Hindlimb muscle (tissue), 1 donor: Measurements from ENCODE around the gene TMEM242. TPM values are rescaled to one million over a fixed set of nuclear protein-coding genes. Genes with fewer than 3 reads are reported as not detected.

Experiments
- DNase-seq: peaks from one replicate; pipeline ENCODE4 v3.0.0-alpha.2; 2013
- polyA plus RNA-seq: library from polyadenylated mRNA; unstranded; fragments of 120-200 nt; gene quantifications from one replicate; pipeline ENCODE4 v1.2.1, GENCODE V29; 2013; ENCODE audit not compliant: insufficient read length

Gene TMEM242
- polyA plus RNA-seq, 1 donor: 10.0 TPM

DNA sequence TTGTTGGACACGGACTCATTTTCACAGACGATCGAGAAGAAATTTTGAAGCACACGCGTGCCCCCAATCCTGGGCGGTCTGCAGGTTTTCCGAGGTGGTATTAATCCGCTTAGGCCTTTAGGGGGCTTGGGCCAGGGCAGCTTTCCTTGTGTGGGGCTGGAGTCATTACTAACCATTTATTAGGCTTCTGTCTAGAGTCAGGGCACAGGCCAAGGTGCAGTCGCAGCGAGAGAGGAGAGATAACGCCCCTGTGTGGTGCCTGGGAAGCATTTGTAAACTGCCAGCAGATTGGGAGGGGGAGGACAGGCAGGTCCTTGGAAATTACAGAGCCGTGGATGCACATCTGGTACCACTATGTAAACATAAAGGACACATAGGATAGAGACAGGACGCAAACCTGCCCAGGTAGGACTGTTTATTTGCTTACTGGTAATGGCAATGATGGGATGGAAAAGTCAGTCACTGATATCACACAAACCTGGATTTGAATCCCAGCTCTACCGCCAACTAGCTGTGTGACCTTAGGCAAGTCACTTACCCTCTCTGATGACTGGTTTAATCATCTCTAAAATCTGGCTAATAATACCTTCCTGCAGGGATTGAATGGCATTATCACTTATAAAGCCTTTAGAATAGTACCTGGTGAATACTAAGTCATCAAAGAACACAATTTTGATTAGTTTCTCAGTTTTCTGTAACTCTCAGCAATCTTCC, 76.4 kb downstream of the TMEM242 start:
- no peak for DNase-seq

DNA sequence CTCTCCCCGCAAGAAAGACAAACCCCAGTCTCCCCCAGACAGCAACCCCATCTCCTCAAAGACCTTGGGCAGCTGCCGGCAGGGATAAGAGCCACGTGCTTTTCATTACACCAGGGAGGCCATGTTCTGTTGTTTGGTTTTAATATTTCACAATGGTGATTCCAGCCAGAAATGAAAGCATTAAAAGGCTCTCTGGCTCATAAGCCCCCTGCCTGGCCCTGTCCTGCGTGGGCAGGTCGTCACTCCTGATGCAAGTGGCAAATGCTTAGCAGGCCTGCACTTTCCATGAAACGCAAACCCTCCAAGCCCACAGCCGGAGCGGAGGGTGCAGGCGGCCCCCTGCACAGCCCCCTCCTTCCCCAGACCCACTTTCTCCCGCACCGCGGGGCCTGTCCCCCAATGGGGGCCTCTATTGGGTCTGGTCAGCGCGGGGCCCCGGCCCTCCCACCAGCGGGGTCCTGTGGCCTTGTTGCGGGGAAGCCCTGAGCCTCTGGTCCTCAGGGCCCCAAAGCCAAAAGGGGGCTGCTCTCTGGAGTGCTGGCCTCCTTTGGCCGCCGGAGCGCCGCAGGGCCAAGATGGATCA, 77.2 kb downstream of the TMEM242 start:
- no peak for DNase-seq

DNA sequence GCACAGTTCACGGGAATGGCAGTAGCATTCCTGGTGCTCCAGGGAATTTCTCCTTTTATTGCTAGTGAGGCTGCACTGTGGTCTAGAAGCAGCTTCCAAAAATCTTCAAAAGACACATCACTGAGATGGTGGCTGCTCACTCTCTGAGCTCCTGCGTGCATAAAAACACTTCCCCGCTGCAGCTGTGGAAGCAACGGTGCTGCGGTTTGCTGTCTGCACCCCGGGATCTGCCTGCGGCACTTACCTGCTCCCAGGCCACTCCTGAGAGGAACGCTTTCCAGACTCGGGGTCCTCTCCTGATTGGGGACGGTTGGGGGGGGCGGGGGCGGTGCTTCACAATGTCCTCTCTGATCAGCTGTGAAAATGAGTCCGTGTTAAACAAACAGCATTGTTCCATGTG, 77.9 kb downstream of the TMEM242 start:
- DNase-seq: no peak

DNA sequence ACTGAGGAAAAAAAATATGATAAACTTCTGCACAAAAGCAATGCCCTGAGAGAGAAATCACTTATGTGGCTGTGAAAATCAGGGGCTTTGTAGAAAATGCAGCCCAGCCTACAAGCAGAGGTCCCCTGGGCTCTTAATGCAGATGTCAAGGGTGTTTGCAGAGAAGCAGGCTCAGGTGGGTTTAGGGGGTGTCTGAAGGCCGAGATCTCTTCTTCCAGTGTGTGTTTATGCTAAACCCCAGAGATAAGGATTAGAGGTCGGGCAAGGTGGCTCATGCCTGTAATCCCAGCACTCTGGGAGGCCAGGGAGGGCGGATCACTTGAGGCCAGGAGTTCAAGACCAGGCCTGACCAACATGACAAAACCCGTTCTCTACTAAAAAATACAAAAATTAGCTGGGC, 78.5 kb downstream of the TMEM242 start:
- DNase-seq: no peak

DNA sequence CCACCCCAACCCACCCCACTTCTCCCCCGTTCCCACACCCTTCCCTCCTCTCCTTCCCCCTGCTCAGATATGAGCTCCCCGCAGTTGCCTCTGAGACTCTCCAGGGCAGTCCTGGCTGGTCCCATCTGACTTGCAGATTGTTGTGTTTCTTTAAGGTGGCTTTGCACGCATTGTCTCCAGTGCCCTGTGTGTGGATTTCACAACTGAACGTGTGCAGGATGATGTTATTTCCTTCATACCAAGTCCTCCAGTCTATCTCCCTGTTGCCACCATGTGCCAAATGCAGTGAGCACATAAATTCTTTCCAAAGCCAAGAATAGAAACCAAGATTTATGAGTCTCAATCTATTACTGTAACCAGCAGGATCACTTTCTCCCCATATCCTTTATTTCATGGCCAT, 79.1 kb downstream of the TMEM242 start:
- no peak for DNase-seq

DNA sequence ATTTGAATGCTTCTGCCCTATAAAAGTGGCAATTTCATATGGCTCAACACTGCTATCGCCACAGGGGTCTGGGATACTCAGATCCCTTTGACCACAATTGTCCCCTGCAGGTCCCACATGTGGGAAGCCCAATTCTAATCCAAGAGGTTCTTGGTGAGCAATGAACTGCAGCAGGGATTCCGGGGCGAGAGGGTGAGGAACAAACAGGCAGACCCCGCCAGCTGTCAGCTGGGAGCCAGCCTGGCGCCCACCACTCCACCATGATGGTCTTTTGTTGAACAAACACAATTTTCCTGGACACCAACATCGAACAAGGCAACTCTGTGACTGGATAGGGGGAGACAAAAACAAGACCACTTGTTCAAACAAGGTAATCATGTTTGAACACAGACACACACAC, 80.5 kb downstream of the TMEM242 start:
- no peak for DNase-seq

DNA sequence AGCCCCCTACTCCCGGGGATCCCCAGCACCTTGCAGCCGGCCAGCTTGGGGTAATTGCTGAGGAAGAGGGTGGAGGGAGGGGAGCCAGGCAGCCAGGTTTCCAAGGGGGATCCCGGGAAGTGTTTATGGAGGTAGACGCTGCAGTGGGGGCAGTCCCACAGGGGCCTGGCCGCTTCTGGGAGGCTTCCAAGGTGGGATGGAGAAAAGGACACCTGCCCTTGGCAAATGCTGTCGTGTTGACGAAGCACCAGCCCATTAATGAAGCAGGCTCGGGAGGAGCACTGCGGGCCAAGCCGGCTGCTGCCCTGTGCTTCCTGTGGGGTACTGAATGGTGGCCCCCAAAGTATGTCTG, 82.4 kb downstream of the TMEM242 start:
- no peak for DNase-seq

DNA sequence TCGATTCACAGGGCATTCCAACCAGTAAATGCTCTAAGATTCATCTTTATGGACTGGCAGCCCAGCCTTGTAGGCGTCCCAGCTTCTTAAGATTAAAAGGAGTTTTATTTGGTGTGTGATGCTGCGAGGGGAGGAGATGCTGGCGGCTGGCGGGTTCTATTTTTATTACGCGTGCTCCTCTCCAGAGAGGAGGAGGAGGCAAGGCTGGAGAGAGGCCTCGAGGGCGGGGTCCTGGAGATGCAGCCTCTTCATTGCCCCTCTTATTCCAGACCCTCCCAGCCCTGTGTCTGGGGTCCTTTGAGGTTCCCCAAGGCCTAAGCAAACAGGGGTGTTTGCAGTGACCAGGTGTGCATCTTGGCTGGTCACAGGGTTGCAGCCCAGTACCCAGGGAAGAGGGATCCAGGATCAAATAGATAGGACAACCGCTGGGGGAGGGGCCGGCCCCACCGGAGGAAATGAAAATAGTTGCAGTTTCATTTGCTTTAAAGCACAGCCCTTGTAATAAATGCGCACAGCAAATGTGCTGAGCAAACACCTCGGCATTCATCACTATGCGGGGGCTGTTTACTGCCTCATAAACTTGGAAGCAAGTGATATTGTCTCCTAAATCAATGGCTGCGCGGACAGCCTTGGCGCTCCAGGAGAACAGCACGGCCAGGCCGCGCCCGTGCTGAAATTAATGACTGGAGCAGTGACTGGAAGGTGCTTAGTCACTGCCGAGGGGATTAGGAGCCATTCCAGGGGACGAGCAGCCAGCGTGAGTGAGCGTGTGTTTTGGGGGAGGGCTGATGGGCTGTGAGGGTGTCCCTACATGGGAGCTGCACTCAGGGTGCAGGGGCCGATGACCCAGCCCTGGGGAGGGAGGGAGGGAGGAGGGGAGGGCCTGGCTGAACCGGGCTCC, 83.0 kb downstream of the TMEM242 start:
- DNase-seq: peak; percentile 62

DNA sequence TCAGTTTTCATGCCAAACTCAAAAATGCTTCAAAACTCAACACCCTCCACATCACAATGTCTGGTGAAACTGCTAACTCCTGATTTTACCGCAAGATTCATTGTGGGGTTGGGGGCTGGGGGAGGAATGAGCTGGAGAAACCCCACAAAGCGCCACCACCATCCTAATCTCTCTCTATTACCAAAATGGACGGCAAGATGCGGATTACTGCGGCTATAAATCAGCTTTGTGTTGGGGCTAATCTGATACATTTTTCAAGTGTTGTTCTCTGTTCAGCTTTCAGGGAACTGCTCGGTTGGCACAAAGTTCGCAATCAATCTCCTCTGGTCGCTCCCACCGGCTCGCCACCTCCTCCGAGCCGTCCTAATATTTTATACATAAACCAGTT, 83.7 kb downstream of the TMEM242 start:
- DNase-seq: no peak

Other genes starting within 250 kb of the TMEM242 start
- gene ZDHHC14, start 57.7 kb upstream of the TMEM242 start, polyA plus RNA-seq: 6.7 TPM